ENCODE results near the gene GJB6.
"Not testable (repeated sequence)": the region's sequence is repeated elsewhere in the genome, so short reads cannot be mapped to it uniquely, and the experiment has no call there.

Gene GJB6

GRCh38 chr13:20231839-20232555 lies at the start of gene GJB6:
Gene GJB6 (minus strand): TSS chr13:20232319. CDS start chr13:20223480, 8,839 bp downstream.
- DNase-seq, result no peak

GRCh38 chr13:20276901-20277300 lies 44.8 kb upstream of the GJB6 start:
- not testable (repeated sequence) for DNase-seq

GRCh38 chr13:20274466-20274865 lies 42.3 kb upstream of the GJB6 start:
- no peak for DNase-seq

GRCh38 chr13:20272588-20273171 lies 40.6 kb upstream of the GJB6 start:
- DNase-seq, result no peak

GRCh38 chr13:20272104-20272503 lies 40.0 kb upstream of the GJB6 start:
- no peak for DNase-seq

GRCh38 chr13:20271441-20271840 lies 39.3 kb upstream of the GJB6 start:
- no peak for DNase-seq

GRCh38 chr13:20270163-20270865 lies 38.2 kb upstream of the GJB6 start:
- no peak for DNase-seq

- no peak for DNase-seq
These were observed 32.3 kb upstream of the GJB6 start for GRCh38 chr13:20264271-20265018.

GRCh38 chr13:20263393-20264044 lies 31.4 kb upstream of the GJB6 start:
- DNase-seq, result no peak

- no peak for DNase-seq
These were observed 26.8 kb upstream of the GJB6 start for GRCh38 chr13:20258963-20259288.

GRCh38 chr13:20258208-20258962 lies 26.3 kb upstream of the GJB6 start:
- no peak for DNase-seq

GRCh38 chr13:20254076-20254475 lies 22.0 kb upstream of the GJB6 start:
- DNase-seq, result no peak

- DNase-seq, result no peak
These were observed 17.8 kb upstream of the GJB6 start for GRCh38 chr13:20249913-20250312.

GRCh38 chr13:20247963-20248362 lies 15.8 kb upstream of the GJB6 start:
- DNase-seq, result no peak

GRCh38 chr13:20247403-20247802 lies 15.3 kb upstream of the GJB6 start:
- DNase-seq, result no peak

- no peak for DNase-seq
These were observed 9.5 kb upstream of the GJB6 start for GRCh38 chr13:20241593-20241992.

- no peak for DNase-seq
These were observed 7.6 kb upstream of the GJB6 start for GRCh38 chr13:20239748-20240147.

- no peak for DNase-seq
These were observed 598 bp upstream of the GJB6 start for GRCh38 chr13:20232556-20233277.

- no peak for DNase-seq
These were observed 943 bp downstream of the GJB6 start for GRCh38 chr13:20230913-20231838.

GRCh38 chr13:20227730-20228129 lies 4.4 kb downstream of the GJB6 start:
- no peak for DNase-seq

All from GDM1 (cell line).